HG03469 (cell line): Measurements from ENCODE around the gene CENPN.

Experiments
- ATAC-seq: cut with Tn5 transposase; IDR thresholded peaks from one replicate; pipeline ENCODE4 v1.9.1; 2021; ENCODE audit warnings: mild to moderate bottlenecking, moderate library complexity, moderate number of reproducible peaks; ENCODE audit not compliant: unreplicated experiment

The CENPN gene

DNA sequence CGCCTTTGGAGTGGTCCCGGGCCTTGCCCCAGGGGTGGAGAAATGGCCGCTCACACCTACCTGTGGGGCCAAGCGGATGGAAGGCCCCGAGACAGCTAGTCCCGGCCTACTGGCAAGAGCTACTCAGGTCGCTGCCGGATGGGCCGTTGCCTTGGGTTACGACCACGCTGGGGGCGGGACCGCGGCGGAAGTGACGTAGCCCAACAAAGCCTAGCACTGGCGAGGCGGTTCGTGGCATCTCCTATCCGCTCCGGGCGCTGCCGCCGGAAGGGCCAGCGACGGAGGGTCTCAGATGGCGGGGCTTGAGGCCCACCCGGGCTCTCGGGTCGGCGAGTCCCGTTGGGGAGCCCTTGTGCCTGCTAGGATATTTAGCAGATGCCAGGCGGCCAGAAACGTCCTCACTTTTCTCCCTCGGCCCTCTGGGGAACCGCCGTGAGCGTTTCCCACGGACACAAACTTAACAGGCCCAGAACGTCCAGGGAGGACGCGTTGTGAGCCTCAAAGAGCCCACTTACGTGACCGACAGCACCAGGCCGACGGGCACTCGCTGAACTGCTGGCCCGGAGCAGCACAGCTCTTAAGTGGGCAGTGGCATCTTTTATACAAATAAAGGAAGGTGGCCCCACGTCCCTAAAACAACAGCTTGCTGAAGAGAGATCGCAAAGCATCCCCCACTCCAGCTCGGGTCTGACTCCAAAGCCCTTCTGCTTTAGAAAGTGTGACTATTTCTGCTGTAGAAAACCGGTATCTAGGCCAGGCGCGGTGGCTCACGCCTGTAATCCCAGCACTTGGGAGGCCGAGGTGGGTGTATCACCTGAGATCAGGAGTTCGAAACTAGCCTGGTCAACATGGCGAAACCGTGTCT lies 70.3 kb downstream of the CENPN start, which contains the start of gene C16orf46:
Gene C16orf46 (minus strand): TSS at position 163 of the 865 bp plus-strand sequence. CDS start 13,283 bp downstream, outside the sequence.
- peak; percentile 90 for ATAC-seq

DNA sequence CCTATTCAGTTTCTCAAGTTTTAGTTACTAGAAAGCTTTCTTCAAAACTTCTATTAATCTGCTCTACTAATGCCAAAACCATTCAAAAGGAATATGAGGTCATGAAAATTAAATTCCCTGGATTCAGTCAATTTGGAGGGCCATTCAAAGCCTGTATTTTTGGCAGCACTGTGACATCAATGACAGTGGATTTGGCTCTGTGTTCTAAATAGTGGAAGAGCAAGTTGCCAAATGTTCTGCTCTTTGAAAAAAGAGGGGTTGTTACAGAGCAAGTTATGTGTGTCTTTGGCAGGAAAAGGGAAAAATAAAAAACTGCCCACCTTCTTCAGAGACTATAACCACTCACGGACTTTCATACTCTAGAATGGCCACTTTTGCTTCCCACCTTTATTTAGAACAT lies 73.2 kb downstream of the CENPN start:
- ATAC-seq = no peak

DNA sequence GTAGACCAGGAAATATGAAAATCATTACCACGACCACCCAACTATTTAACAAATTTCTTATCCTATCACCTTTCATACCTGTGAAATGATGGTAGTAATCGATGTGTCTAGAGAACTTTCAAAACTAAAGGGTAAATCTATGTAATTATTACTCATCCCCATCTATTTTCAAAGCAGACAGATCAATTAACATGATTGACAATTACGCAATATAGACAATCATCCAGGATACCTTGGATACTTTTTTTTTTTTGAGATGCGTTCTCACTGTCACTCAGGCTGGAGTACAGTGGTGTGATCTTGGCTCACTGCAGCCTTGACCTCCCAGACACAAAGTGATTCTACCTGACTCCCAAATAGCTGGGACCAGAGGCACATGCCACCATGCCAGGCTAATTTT lies 74.0 kb downstream of the CENPN start:
- ATAC-seq = no peak
